CD14-positive monocyte (primary cell): ENCODE data around the gene TMEM151A. TPM values are rescaled to one million over a fixed set of nuclear protein-coding genes. Genes with fewer than 3 reads are reported as not detected.
A peak's percentile ranks its signal among the peaks of the same experiment; 100 is the strongest.

Source experiments
- DNase-seq, 3 donors: peaks; one replicate each; pipeline ENCODE4 v3.0.0-alpha.2; 2011 to 2022
- H2AFZ ChIP-seq: 2 replicates; pipeline ENCODE4 v1.6.0; 2012; ENCODE audit warnings: mild to moderate bottlenecking, low read depth, low read length, inconsistent platforms; ENCODE audit not compliant: insufficient read depth, poor library complexity, severe bottlenecking
- H3K27ac ChIP-seq, 2 donors: 1 replicate in 1 of 2; 2 replicates in 1 of 2; pipeline ENCODE4 v1.5.1; 2012 to 2013; ENCODE audit warnings: low read length in 2 of 2, control low read depth in 1 of 2, inconsistent platforms in 1 of 2, low read depth in 1 of 2, mild to moderate bottlenecking in 1 of 2
- H3K27me3 ChIP-seq, 2 donors: one replicate each; pipeline versions ENCODE4 v1.6.0 to v1.6.1; 2011 to 2013; ENCODE audit warnings: low read length in 2 of 2; ENCODE audit not compliant: control insufficient read depth in 2 of 2, insufficient read depth in 2 of 2
- H3K36me3 ChIP-seq, 2 donors: replicated peaks in 1 of 2; 1 replicate in 1 of 2; 2 replicates in 1 of 2; pipeline versions ENCODE4 v1.5.1 to v1.6.1; 2012 to 2013; ENCODE audit warnings: low read length in 2 of 2, control low read depth in 1 of 2, inconsistent platforms in 1 of 2, mild to moderate bottlenecking in 1 of 2; ENCODE audit not compliant: insufficient read depth in 2 of 2, control insufficient read depth in 1 of 2
- H3K4me1 ChIP-seq, 2 donors: 1 replicate in 1 of 2; 2 replicates in 1 of 2; pipeline versions ENCODE4 v1.5.1 to v1.6.1; 2012 to 2013; ENCODE audit warnings: low read length in 2 of 2, control low read depth in 1 of 2, inconsistent platforms in 1 of 2, mild to moderate bottlenecking in 1 of 2, moderate library complexity in 1 of 2; ENCODE audit not compliant: insufficient read depth in 2 of 2, control insufficient read depth in 1 of 2
- H3K4me2 ChIP-seq: replicated peaks from 2 replicates; pipeline ENCODE3; 2012; ENCODE audit warnings: low read length, moderate library complexity, mild to moderate bottlenecking; ENCODE audit not compliant: poor library complexity, severe bottlenecking; ENCODE audit errors: extremely low read depth
- H3K4me3 ChIP-seq, 3 experiments: fragments of 200-600 bp in 1 of 3; sonication (generic) in 1 of 3; replicated peaks in 1 of 3; 1 replicate in 2 of 3; 2 replicates in 1 of 3; pipeline ENCODE4 v1.5.1; 2011 to 2013; ENCODE audit warnings: low read length in 3 of 3, mild to moderate bottlenecking in 3 of 3, control low read depth in 2 of 3, low read depth in 2 of 3, inconsistent platforms in 1 of 3, moderate library complexity in 1 of 3
- H3K79me2 ChIP-seq: 2 replicates; pipeline ENCODE4 v1.6.0; 2012; ENCODE audit warnings: mild to moderate bottlenecking, control low read depth, inconsistent platforms, low read length, moderate library complexity; ENCODE audit not compliant: insufficient read depth
- H3K9ac ChIP-seq: 2 replicates; pipeline ENCODE4 v1.6.0; 2017; ENCODE audit warnings: low read length, mild to moderate bottlenecking; ENCODE audit not compliant: insufficient read depth, poor library complexity, severe bottlenecking
- H3K9me3 ChIP-seq, 2 donors: replicated peaks in 1 of 2; 1 replicate in 1 of 2; 2 replicates in 1 of 2; pipeline versions ENCODE4 v1.5.1 to v1.6.1; 2012 to 2013; ENCODE audit warnings: low read length in 2 of 2, control low read depth in 1 of 2; ENCODE audit not compliant: control insufficient read depth in 1 of 2, insufficient read depth in 1 of 2
- H4K20me1 ChIP-seq: 2 replicates; pipeline ENCODE4 v1.6.0; 2012; ENCODE audit warnings: mild to moderate bottlenecking, low read length, control low read depth, moderate library complexity; ENCODE audit not compliant: insufficient read depth
- H3K27ac Mint-ChIP-seq, 7 donors: one replicate each; pipeline ENCODE4 v1.8.0; 2020; ENCODE audit warnings: mild to moderate bottlenecking in 7 of 7, mixed read lengths in 7 of 7, moderate library complexity in 6 of 7, inconsistent platforms in 2 of 7
- H3K27me3 Mint-ChIP-seq, 3 donors: one replicate each; pipeline ENCODE4 v1.8.0; 2021 to 2022; ENCODE audit warnings: low read depth in 3 of 3, mild to moderate bottlenecking in 3 of 3, mixed read lengths in 3 of 3, moderate library complexity in 3 of 3, inconsistent platforms in 1 of 3
- H3K36me3 Mint-ChIP-seq, 2 donors: one replicate each; pipeline ENCODE4 v1.8.0; 2020; ENCODE audit warnings: mixed read lengths in 2 of 2, inconsistent platforms in 1 of 2, mild to moderate bottlenecking in 1 of 2
- H3K4me1 Mint-ChIP-seq: one replicate; pipeline ENCODE4 v1.8.0; 2020; ENCODE audit warnings: mild to moderate bottlenecking, mixed read lengths
- H3K4me3 Mint-ChIP-seq, 2 donors: one replicate each; pipeline ENCODE4 v1.8.0; 2020; ENCODE audit warnings: mild to moderate bottlenecking in 2 of 2, mixed read lengths in 2 of 2, moderate library complexity in 1 of 2
- H3K9me3 Mint-ChIP-seq, 7 donors: one replicate each; pipeline ENCODE4 v1.8.0; 2020 to 2022; ENCODE audit warnings: mixed read lengths in 7 of 7, mild to moderate bottlenecking in 6 of 7, moderate library complexity in 6 of 7, inconsistent platforms in 2 of 7
- CTCF ChIP-seq: fragments of 200-600 bp; IDR thresholded peaks from one replicate; pipeline ENCODE4 v1.8.0; 2022; ENCODE audit warnings: antibody characterized with exemption, mild to moderate bottlenecking
- WGBS: methylation state at CpG from one replicate; pipeline ENCODE4 v1.1.5; 2013; ENCODE audit warnings: missing lambda C conversion rate; ENCODE audit not compliant: insufficient coverage; 5-methylcytosine and 5-hydroxymethylcytosine counted together
- intact Hi-C, 2 donors: fragments of 100-400 bp; cut with micrococcal nuclease; formaldehyde crosslinking; loops; one replicate each; pipeline versions ENCODE4 v1.15.0 to v1.15.1; 2023
- polyA plus RNA-seq, 3 donors: library from polyadenylated mRNA; depleted of rRNA in 1 of 3; unstranded in 2 of 3; stranded (reverse) in 1 of 3; fragments of 300-500 nt in 2 of 3; fragments of >200 nt in 1 of 3; fragmentation: Illumina TruSeq in 2 of 3; gene quantifications; 1 replicate in 2 of 3; 2 replicates in 1 of 3; pipeline ENCODE4 v1.2.3, GENCODE V29; 2012 to 2021

Gene TMEM151A
- polyA plus RNA-seq, 3 donors: not detected

- Histone ChIP-seq H3K36me3 (no peaks in the 10 kb centered on the region), H3K9me3 (no peaks in the 10 kb centered on the region), H3K4me1 (peaks cover 52 to 63% of the 10 kb centered on the region in 2 donors), H3K27ac (no peak overlapping the region), H2AFZ (no peak overlapping the region), H3K9ac (no peak overlapping the region), H3K4me2 (no peak overlapping the region), H3K4me3 (no peak overlapping the region), H3K79me2 (no peaks in the 10 kb centered on the region), H3K27me3 (no peaks in the 10 kb centered on the region), H4K20me1 (no peaks in the 10 kb centered on the region)
- DNase-seq: no peak
- no peak for TF ChIP-seq CTCF
- WGBS: no CpG with 5 or more reads among the region's 1 CpG
- Mint-ChIP-seq H3K36me3 (peaks cover 0 to 2% of the 10 kb centered on the region in 2 donors), H3K4me1 (peaks cover 46% of the 10 kb centered on the region), H3K4me3 (no peak overlapping the region), H3K9me3 (peaks cover 0 to 2% (median 0%) of the 10 kb centered on the region in 7 donors), H3K27ac (no peak overlapping the region), H3K27me3 (peaks cover 4 to 18% (median 15%) of the 10 kb centered on the region in 3 donors)
- intact Hi-C loops: loop anchor here in 1 of 2 donors (10.0 kb wide), 1 partner anchor 71 kb away; no protein-coding TSS in a partner anchor
These were observed 22.4 kb downstream of the TMEM151A start for GRCh38 chr11:66314186-66314501.

- DNase-seq: no peak
- Histone ChIP-seq H3K4me1 (peaks cover 55 to 66% of the 10 kb centered on the region in 2 donors), H3K4me2 (no peak overlapping the region), H3K9ac (no peak overlapping the region), H2AFZ (no peak overlapping the region), H3K79me2 (no peaks in the 10 kb centered on the region), H3K27ac (no peak overlapping the region), H3K4me3 (no peak overlapping the region), H4K20me1 (no peaks in the 10 kb centered on the region), H3K9me3 (no peaks in the 10 kb centered on the region), H3K36me3 (no peaks in the 10 kb centered on the region), H3K27me3 (no peaks in the 10 kb centered on the region)
- Mint-ChIP-seq H3K4me1 (peaks cover 48% of the 10 kb centered on the region), H3K36me3 (peaks cover 0 to 2% of the 10 kb centered on the region in 2 donors), H3K27me3 (peaks cover 3 to 17% (median 15%) of the 10 kb centered on the region in 3 donors), H3K27ac (peak overlapping the region in 3 of 7 donors; percentile 35 to 87 (median 52)), H3K4me3 (peak overlapping the region in 1 of 2 donors; percentile 31), H3K9me3 (peaks cover 0 to 2% (median 0%) of the 10 kb centered on the region in 7 donors)
- intact Hi-C loops: loop anchor here in 1 of 2 donors (10.0 kb wide), 1 partner anchor 70 kb away; no protein-coding TSS in a partner anchor
- WGBS: 95% methylated on average over 16 of the region's 17 CpGs
- no peak for TF ChIP-seq CTCF
These were observed 23.1 kb downstream of the TMEM151A start for GRCh38 chr11:66314561-66315497.
